IPS-15b (cell line): Measurements from ENCODE around the gene ZGLP1.

Experiments
- H3K27me3 ChIP-seq: one replicate; pipeline ENCODE4 v1.6.1; 2013; ENCODE audit warnings: low read length; ENCODE audit not compliant: control insufficient read depth, insufficient read depth
- H3K36me3 ChIP-seq: one replicate; pipeline ENCODE4 v1.6.1; 2013; ENCODE audit warnings: low read length; ENCODE audit not compliant: control insufficient read depth, insufficient read depth
- H3K4me1 ChIP-seq: one replicate; pipeline ENCODE4 v1.6.1; 2013; ENCODE audit warnings: mild to moderate bottlenecking, low read length; ENCODE audit not compliant: control insufficient read depth, insufficient read depth
- H3K4me3 ChIP-seq: one replicate; pipeline ENCODE4 v1.5.1; 2013; ENCODE audit warnings: low read depth, low read length
- H3K9ac ChIP-seq: one replicate; pipeline ENCODE4 v1.6.1; 2013; ENCODE audit warnings: low read depth, mild to moderate bottlenecking, low read length
- H3K9me3 ChIP-seq: one replicate; pipeline ENCODE4 v1.6.1; 2013; ENCODE audit warnings: mild to moderate bottlenecking, low read length; ENCODE audit not compliant: control insufficient read depth, insufficient read depth

Gene ZGLP1

GRCh38 chr19:10305139-10305806, 4.3 kb downstream of the ZGLP1 start:
- no peak overlapping the region for H3K4me3 ChIP-seq
- no peaks in the 10 kb centered on the region for H3K4me1 ChIP-seq
- H3K36me3 ChIP-seq, result peaks cover 6% of the 10 kb centered on the region
- no peaks in the 10 kb centered on the region for H3K27me3 ChIP-seq
- no peaks in the 10 kb centered on the region for H3K9me3 ChIP-seq
- H3K9ac ChIP-seq, result no peak overlapping the region

- Histone ChIP-seq H3K4me3 (no peak overlapping the region), H3K4me1 (no peaks in the 10 kb centered on the region), H3K9ac (no peak overlapping the region), H3K36me3 (no peaks in the 10 kb centered on the region), H3K9me3 (no peaks in the 10 kb centered on the region), H3K27me3 (peaks cover 21% of the 10 kb centered on the region)
Measured at GRCh38 chr19:10299545-10300458, 9.8 kb downstream of the ZGLP1 start.

- Histone ChIP-seq H3K27me3 (peaks cover 57% of the 10 kb centered on the region), H3K36me3 (no peaks in the 10 kb centered on the region), H3K9ac (no peak overlapping the region), H3K4me1 (no peaks in the 10 kb centered on the region), H3K4me3 (peak overlapping the region; percentile 68), H3K9me3 (no peaks in the 10 kb centered on the region)
Measured at GRCh38 chr19:10295847-10296591, 13.6 kb downstream of the ZGLP1 start.

GRCh38 chr19:10295305-10295846, 14.2 kb downstream of the ZGLP1 start:
- Histone ChIP-seq H3K4me1 (no peaks in the 10 kb centered on the region), H3K4me3 (peak overlapping the region; percentile 68), H3K9ac (no peak overlapping the region), H3K27me3 (peaks cover 63% of the 10 kb centered on the region), H3K36me3 (no peaks in the 10 kb centered on the region), H3K9me3 (no peaks in the 10 kb centered on the region)

GRCh38 chr19:10294368-10294697, 15.3 kb downstream of the ZGLP1 start:
- no peaks in the 10 kb centered on the region for H3K9me3 ChIP-seq
- peaks cover 71% of the 10 kb centered on the region for H3K27me3 ChIP-seq
- H3K9ac ChIP-seq, result no peak overlapping the region
- H3K36me3 ChIP-seq, result no peaks in the 10 kb centered on the region
- no peaks in the 10 kb centered on the region for H3K4me1 ChIP-seq
- H3K4me3 ChIP-seq, result peak overlapping the region; percentile 26

- peaks cover 76% of the 10 kb centered on the region for H3K27me3 ChIP-seq
- H3K4me1 ChIP-seq, result no peaks in the 10 kb centered on the region
- no peak overlapping the region for H3K9ac ChIP-seq
- no peaks in the 10 kb centered on the region for H3K9me3 ChIP-seq
- H3K4me3 ChIP-seq, result peak overlapping the region; percentile 26
- H3K36me3 ChIP-seq, result no peaks in the 10 kb centered on the region
Measured at GRCh38 chr19:10293637-10294367, 15.8 kb downstream of the ZGLP1 start.

GRCh38 chr19:10292789-10293636, 16.6 kb downstream of the ZGLP1 start:
- H3K4me1 ChIP-seq, result no peaks in the 10 kb centered on the region
- H3K9me3 ChIP-seq, result no peaks in the 10 kb centered on the region
- H3K36me3 ChIP-seq, result no peaks in the 10 kb centered on the region
- no peak overlapping the region for H3K9ac ChIP-seq
- peaks cover 84% of the 10 kb centered on the region for H3K27me3 ChIP-seq
- peak overlapping the region; percentile 57 for H3K4me3 ChIP-seq

GRCh38 chr19:10292206-10292788, 17.3 kb downstream of the ZGLP1 start:
- peak overlapping the region; percentile 79 for H3K4me3 ChIP-seq
- no peaks in the 10 kb centered on the region for H3K9me3 ChIP-seq
- H3K27me3 ChIP-seq, result peaks cover 91% of the 10 kb centered on the region
- H3K9ac ChIP-seq, result no peak overlapping the region
- H3K4me1 ChIP-seq, result no peaks in the 10 kb centered on the region
- no peaks in the 10 kb centered on the region for H3K36me3 ChIP-seq

GRCh38 chr19:10291554-10292205, 17.9 kb downstream of the ZGLP1 start:
- peaks cover 92% of the 10 kb centered on the region for H3K27me3 ChIP-seq

More at GRCh38 chr19:10291554-10292205, 17.9 kb downstream of the ZGLP1 start:
- Histone ChIP-seq H3K9me3 (no peaks in the 10 kb centered on the region), H3K4me3 (peak overlapping the region; percentile 79), H3K9ac (no peak overlapping the region), H3K4me1 (no peaks in the 10 kb centered on the region), H3K36me3 (no peaks in the 10 kb centered on the region)
